Muscle layer of duodenum (tissue), 2 donors: ENCODE measurements around the gene ARAP1.

Source experiments
- H3K27ac ChIP-seq: one replicate; pipeline ENCODE4 v1.7.0; 2013; ENCODE audit warnings: mild to moderate bottlenecking, low read length
- H3K27me3 ChIP-seq: one replicate; pipeline ENCODE4 v1.7.0; 2013; ENCODE audit warnings: low read depth, mild to moderate bottlenecking, control low read depth, low read length
- H3K36me3 ChIP-seq, 2 donors: one replicate each; pipeline ENCODE4 v1.7.0; 2013; ENCODE audit warnings: low read length in 2 of 2, control low read depth in 1 of 2, mild to moderate bottlenecking in 1 of 2; ENCODE audit not compliant: insufficient read depth in 2 of 2, control insufficient read depth in 1 of 2
- H3K4me1 ChIP-seq, 2 donors: one replicate each; pipeline ENCODE4 v1.7.0; 2013; ENCODE audit warnings: low read length in 2 of 2, mild to moderate bottlenecking in 2 of 2, control low read depth in 1 of 2, moderate library complexity in 1 of 2; ENCODE audit not compliant: insufficient read depth in 2 of 2, control insufficient read depth in 1 of 2
- H3K4me3 ChIP-seq, 2 donors: one replicate each; pipeline ENCODE4 v1.7.0; 2013; ENCODE audit warnings: low read length in 2 of 2, low read depth in 1 of 2, mild to moderate bottlenecking in 1 of 2
- H3K9me3 ChIP-seq, 2 donors: one replicate each; pipeline ENCODE4 v1.7.0; 2013; ENCODE audit warnings: low read length in 2 of 2, control low read depth in 1 of 2, mild to moderate bottlenecking in 1 of 2; ENCODE audit not compliant: control insufficient read depth in 1 of 2
- donor health status: healthy.

ARAP1 gene

DNA sequence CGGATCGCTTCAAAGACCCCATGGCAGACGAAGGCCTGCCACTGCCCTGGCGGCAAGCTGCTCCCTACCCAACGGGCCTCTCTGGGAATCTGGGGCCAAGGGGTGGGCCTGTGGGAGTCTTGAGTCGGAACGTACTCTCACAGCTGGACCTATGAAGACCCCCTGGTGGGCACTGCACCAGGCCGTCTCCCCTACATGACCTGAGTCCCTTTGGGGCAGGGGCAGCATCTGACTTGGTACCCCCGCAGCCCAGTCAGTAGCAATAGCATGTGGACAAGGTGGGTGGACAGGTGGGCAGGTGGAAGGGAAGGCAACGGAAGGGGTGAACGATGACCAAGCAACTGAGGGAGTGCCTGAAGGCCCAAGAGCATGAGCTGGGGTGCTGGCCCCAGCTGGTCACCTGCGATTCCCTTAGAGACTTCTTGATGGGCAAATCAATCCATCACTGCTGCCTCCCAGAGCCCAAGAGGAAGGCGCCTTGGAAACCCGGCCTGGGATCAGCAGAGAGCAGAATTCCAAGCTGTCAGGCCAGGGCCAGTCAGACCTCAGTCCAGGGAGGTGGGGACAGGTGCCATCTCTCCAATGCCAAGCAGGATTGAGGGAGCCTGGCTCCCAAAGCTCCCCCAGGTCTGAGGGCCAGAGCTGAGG, 35.3 kb downstream of the ARAP1 start:
- Histone ChIP-seq H3K9me3 (no peaks in the 10 kb centered on the region), H3K4me1 (peaks cover 25 to 56% of the 10 kb centered on the region in 2 donors), H3K27ac (no peak overlapping the region), H3K27me3 (no peaks in the 10 kb centered on the region), H3K4me3 (no peak overlapping the region), H3K36me3 (peaks cover 10 to 16% of the 10 kb centered on the region in 2 donors)

DNA sequence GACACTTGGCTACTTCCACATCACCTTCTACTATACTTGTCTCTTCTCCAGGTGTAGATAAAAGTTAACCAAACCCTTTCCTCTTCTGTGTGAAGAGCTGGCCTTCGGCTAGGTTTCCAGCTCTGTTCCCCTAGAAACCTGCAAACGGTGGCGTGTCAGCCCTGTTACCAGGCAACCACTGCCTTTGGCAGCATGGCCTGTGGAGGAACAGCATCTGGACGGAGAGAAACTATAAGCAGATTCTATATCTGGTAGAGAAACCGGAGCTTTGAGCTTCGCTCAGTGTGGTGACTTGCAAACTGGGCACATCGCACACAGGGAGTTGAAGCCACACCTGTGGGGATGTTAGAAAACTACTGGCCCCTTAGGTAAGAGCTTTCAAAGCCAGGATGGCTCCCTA, 35.9 kb downstream of the ARAP1 start:
- Histone ChIP-seq H3K27me3 (no peaks in the 10 kb centered on the region), H3K4me1 (peaks cover 24 to 53% of the 10 kb centered on the region in 2 donors), H3K36me3 (peaks cover 16 to 22% of the 10 kb centered on the region in 2 donors), H3K4me3 (no peak overlapping the region), H3K9me3 (no peaks in the 10 kb centered on the region), H3K27ac (no peak overlapping the region)

DNA sequence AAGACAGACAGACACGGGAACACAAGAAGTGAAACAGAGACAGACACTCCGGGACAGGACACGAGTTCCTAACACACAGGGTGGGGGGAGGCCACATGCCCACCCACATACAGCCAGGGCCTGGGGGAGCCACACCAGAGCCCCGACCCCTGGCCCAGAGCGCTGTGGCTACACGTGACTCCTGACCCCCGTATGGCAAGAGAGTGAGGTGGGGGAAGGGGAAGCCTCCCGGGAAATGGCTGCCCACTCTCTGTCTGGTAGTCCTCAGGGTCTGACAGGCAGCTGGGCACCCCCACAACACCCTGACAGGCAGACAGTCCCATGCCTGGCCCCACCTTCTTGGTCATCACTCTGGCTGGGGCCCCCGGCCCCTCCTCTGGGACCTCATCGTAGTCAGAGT, 39.4 kb downstream of the ARAP1 start:
- H3K27ac ChIP-seq, result no peak overlapping the region
- H3K4me1 ChIP-seq, result peaks cover 0 to 24% of the 10 kb centered on the region in 2 donors
- peaks cover 36 to 49% of the 10 kb centered on the region in 2 donors for H3K36me3 ChIP-seq
- no peaks in the 10 kb centered on the region for H3K9me3 ChIP-seq
- no peaks in the 10 kb centered on the region for H3K27me3 ChIP-seq
- H3K4me3 ChIP-seq, result no peak overlapping the region

DNA sequence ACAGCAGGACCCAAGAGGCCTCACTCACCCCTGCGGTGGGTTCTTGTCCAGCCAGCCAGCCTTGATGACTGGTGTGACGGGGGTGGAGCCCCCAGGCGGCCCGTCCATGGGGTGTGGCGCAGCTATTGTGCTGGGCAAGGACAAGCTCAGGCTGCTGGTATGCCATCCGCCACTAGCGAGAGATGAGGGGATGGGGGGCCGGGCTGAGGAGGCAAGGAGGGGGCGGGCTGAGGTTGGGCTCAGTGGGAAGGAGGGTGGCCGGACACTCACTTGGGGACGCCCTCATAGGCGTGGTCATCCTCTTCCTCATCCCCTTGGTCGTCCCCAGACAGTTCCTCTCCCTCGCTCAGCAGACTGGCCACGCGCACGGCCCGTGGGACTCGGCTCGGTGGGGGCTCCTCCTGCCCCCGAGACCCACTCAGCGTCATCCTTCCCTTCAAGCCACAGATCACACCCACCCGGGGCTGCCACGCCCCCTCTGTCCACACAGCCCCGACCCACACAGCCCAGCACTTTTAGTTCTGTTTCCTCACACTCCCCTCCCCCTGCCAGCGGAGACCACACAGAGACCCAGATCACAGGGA, 39.9 kb downstream of the ARAP1 start:
- H3K4me1 ChIP-seq, result peaks cover 0 to 23% of the 10 kb centered on the region in 2 donors
- no peak overlapping the region for H3K4me3 ChIP-seq
- H3K9me3 ChIP-seq, result no peaks in the 10 kb centered on the region
- H3K27ac ChIP-seq, result no peak overlapping the region
- H3K36me3 ChIP-seq, result peaks cover 35 to 52% of the 10 kb centered on the region in 2 donors
- no peaks in the 10 kb centered on the region for H3K27me3 ChIP-seq

DNA sequence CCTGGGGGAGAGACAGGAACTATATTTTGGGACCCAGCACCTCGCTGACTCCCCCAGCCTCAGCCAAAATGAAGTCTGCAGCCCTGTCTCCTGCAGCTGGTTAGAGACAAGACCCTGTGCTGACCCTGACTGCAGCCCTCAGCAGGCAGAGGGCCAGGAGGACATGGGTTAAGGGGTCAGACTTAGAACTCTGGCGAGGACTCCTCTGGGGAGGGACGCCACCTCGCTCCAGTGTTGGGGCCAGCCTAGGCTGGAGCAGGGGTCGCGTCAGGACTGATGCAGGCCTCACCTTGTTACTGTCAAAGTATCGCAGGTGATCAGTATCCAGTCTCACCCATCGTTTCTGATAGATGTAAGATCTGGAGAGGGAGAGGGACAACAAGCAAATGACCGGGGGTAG, 41.1 kb downstream of the ARAP1 start:
- Histone ChIP-seq H3K4me3 (no peak overlapping the region), H3K36me3 (peaks cover 45 to 59% of the 10 kb centered on the region in 2 donors), H3K4me1 (peaks cover 0 to 14% of the 10 kb centered on the region in 2 donors), H3K27me3 (no peaks in the 10 kb centered on the region), H3K27ac (no peak overlapping the region), H3K9me3 (no peaks in the 10 kb centered on the region)

DNA sequence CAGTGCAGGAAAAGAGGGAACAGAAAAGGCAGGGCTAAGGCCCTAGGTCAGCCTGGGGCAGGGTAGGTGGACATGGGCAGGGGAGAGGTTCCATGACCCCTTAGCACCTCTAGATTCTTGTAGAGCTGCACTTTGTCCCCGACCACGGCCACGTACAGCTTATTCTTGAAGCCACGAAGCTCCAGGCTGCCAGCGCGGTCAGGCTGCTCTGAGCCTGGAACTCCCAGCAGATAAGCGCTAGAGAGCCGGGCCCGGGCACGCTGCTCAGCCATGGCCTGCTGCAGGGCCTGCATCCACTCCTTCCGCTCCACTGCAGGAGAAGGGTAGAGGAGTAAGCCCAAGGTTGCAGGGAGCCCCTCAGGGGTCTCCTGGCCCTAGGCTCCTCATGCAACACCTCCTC, 41.9 kb downstream of the ARAP1 start:
- no peak overlapping the region for H3K4me3 ChIP-seq
- no peaks in the 10 kb centered on the region for H3K27me3 ChIP-seq
- H3K4me1 ChIP-seq, result peaks cover 0 to 14% of the 10 kb centered on the region in 2 donors
- H3K9me3 ChIP-seq, result no peaks in the 10 kb centered on the region
- H3K27ac ChIP-seq, result no peak overlapping the region
- H3K36me3 ChIP-seq, result peaks cover 51 to 66% of the 10 kb centered on the region in 2 donors

DNA sequence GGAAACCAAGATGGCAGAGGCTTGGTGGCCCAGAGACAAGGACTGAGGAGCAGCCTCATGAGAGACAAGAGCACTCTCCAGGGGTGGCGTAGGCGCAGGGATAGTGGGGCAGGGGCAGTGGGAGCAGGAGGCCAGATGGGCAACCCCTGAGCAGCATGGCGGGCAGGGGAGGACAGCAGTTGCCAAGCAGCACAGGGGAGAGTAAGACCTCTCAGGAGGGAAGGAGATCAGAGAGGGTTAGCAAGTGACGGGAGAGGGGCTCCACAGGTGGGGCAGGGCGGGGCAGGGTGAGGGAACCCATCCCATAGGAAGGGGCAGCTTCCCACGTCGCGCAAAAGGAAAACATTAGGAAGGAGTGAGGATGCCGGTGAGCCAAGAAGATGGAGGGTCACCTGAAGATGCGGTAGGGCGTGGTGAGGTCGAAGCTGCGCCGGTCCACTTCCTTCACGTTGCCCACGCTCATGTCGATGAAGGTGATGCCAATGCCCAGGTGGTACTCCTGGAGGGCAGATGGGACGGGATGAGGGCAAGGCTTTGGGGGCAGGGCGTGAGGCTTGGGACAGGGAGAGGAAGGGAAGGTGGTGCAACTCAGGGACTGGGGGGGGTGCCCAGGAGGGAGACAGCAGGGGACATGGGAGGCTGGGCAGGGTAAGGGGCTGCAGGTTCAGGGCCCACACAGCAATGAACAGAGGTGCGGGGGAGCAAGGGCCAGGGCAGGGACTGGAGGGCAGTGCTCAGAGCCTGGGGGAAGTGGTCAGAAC, 42.5 kb downstream of the ARAP1 start:
- H3K27me3 ChIP-seq, result no peaks in the 10 kb centered on the region
- H3K4me3 ChIP-seq, result no peak overlapping the region
- peaks cover 57 to 72% of the 10 kb centered on the region in 2 donors for H3K36me3 ChIP-seq
- no peaks in the 10 kb centered on the region for H3K9me3 ChIP-seq
- H3K4me1 ChIP-seq, result peaks cover 0 to 14% of the 10 kb centered on the region in 2 donors
- H3K27ac ChIP-seq, result no peak overlapping the region

DNA sequence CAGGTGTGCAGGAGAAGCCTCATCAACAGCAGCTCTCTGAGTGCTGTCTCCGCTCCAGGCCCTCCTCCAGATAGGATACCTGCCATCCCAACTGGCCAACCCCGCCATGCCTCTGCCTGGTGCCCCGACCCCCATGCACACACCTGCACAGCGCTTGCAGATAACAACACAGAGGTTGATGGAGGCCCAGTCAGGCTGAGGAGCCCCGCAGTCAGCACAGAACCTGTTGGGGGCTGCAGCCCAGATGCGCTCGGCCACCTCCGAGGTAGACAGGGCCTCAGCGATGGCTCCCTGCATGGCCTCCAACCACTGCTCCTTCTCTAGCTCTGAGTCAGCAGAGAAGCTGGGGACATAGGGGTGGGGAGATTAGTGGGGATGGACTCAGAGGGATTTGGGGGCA, 45.2 kb downstream of the ARAP1 start:
- H3K27me3 ChIP-seq, result no peaks in the 10 kb centered on the region
- peaks cover 0 to 14% of the 10 kb centered on the region in 2 donors for H3K4me1 ChIP-seq
- no peak overlapping the region for H3K4me3 ChIP-seq
- no peaks in the 10 kb centered on the region for H3K9me3 ChIP-seq
- peaks cover 71 to 88% of the 10 kb centered on the region in 2 donors for H3K36me3 ChIP-seq
- no peak overlapping the region for H3K27ac ChIP-seq

DNA sequence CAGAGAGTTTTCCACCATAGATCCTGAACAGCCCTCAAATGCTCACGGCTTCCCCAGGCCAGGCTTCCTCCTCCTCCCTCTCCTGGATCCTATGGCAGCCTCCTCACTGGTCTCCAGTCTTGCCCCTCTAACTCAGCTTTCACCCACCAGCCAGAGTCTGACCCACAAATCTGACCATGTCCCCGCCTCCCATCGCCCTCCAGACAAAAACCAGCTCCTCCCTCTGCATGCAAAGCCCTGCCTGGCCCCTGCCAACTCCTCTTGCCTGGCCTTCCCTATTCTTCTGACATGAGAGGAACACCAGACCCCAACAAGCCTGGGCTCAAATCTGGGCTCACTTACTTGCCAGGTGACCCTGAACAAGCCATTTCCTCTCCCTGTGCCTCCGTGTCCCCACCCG, 45.6 kb downstream of the ARAP1 start:
- Histone ChIP-seq H3K36me3 (peaks cover 67 to 88% of the 10 kb centered on the region in 2 donors), H3K27me3 (no peaks in the 10 kb centered on the region)

DNA sequence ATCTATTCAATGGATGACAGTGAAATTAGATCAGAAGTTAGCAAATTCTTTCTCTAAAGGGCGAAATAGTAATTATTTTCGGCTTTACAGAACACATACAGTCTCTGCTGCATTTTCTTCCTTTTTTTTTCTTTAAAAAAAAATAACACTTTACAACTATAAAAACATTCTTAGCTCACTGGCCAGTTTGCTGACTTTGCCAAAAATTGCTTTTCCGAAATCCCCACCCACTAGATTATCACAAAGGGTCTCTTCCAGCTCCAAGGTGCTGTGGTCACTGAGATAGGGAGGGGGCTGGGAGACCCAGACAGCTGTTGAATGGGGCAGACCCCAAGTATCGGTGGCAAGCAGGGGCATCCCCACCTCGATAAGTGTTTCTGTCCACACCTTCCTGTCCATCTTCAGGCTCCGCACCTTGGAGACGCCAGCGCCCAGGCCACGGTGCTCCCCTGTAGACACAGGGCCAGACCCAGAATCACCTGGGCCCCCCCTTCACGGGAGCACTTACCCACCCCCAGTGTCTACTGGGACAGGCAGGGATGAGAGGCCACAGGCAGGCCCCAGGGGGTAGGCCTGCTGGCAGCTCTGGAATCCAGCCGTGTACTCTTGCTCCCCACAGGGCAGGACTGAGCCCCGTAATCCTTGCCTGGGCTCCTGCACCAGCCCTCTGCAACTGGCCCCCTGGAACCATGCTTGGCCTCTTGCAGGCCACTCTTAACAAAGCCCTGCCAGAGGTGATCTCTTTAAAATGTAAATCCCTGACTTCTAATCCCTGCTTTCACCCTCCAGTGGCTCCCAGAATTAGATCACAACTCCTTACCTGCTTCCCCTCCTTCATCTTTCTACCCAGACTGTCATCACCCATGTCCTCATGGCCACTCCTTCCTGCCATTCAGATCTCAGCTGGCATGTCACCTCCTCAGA, 46.5 kb downstream of the ARAP1 start:
- no peak overlapping the region for H3K4me3 ChIP-seq
- peaks cover 0 to 14% of the 10 kb centered on the region in 2 donors for H3K4me1 ChIP-seq
- no peaks in the 10 kb centered on the region for H3K9me3 ChIP-seq
- peaks cover 67 to 89% of the 10 kb centered on the region in 2 donors for H3K36me3 ChIP-seq
- no peak overlapping the region for H3K27ac ChIP-seq
- no peaks in the 10 kb centered on the region for H3K27me3 ChIP-seq

More for the DNA sequence above, 45.6 kb downstream of the ARAP1 start:
- no peaks in the 10 kb centered on the region for H3K9me3 ChIP-seq
- H3K27ac ChIP-seq, result no peak overlapping the region
- H3K4me1 ChIP-seq, result peaks cover 0 to 14% of the 10 kb centered on the region in 2 donors
- no peak overlapping the region for H3K4me3 ChIP-seq
